Ovary (tissue), 9 donors: ENCODE measurements around the gene LAPTM5. TPM values are rescaled to one million over a fixed set of nuclear protein-coding genes. Genes with fewer than 3 reads are reported as not detected.

Experiments used
- DNase-seq, 5 donors: peaks; one replicate each; pipeline ENCODE4 v3.0.0-alpha.2; 2019 to 2020
- H3K27ac ChIP-seq, 2 donors: fragments of 200-600 bp; one replicate each; pipeline versions ENCODE4 v1.5.1 to v1.8.0; 2019 to 2022
- H3K27me3 ChIP-seq: fragments of 200-600 bp; one replicate; pipeline ENCODE4 v1.8.0; 2022
- H3K36me3 ChIP-seq: fragments of 200-600 bp; sonication (generic); one replicate; pipeline ENCODE4 v1.5.1; 2019
- H3K4me1 ChIP-seq: one replicate; pipeline ENCODE4 v1.8.1; 2013; ENCODE audit warnings: mild to moderate bottlenecking, moderate library complexity; ENCODE audit not compliant: insufficient read depth
- H3K4me3 ChIP-seq: fragments of 200-600 bp; sonication (generic); one replicate; pipeline ENCODE4 v1.5.1; 2017
- H3K9me3 ChIP-seq, 2 donors: fragments of 200-600 bp in 1 of 2; sonication (generic) in 1 of 2; one replicate each; pipeline versions ENCODE4 v1.5.1 to v1.8.1; 2013 to 2019; ENCODE audit warnings: mild to moderate bottlenecking in 1 of 2, moderate library complexity in 1 of 2
- CTCF ChIP-seq, 3 donors: fragments of 450-650 bp in 2 of 3; fragments of 200-600 bp in 1 of 3; IDR thresholded peaks; one replicate each; pipeline versions ENCODE4 v1.5.1 to v1.8.0; 2016 to 2022; ENCODE audit warnings: antibody characterized with exemption in 3 of 3, mild to moderate bottlenecking in 1 of 3
- EP300 ChIP-seq: sonication (generic); formaldehyde crosslinking; IDR thresholded peaks from one replicate; pipeline ENCODE4 v1.6.1; 2017; ENCODE audit warnings: antibody characterized with exemption
- POLR2A ChIP-seq: fragments of 450-650 bp; IDR thresholded peaks from one replicate; pipeline ENCODE4 v1.6.1; 2017; ENCODE audit warnings: antibody characterized with exemption, mild to moderate bottlenecking, moderate library complexity
- whole genome bisulfite sequencing, 3 donors: extraction: QIAGEN DNeasy Blood & Tissue Kit in 1 of 3; methylation state at CpG; one replicate each; pipeline versions ENCODE4 v1.1.5 to v1.1.7; 2013 to 2017; 5-methylcytosine and 5-hydroxymethylcytosine counted together
- intact Hi-C, 4 donors: fragments of 100-400 bp; cut with DNase I; formaldehyde crosslinking; loops; one replicate each; pipeline versions ENCODE4 v1.11.0 to v1.15.1; 2022 to 2023
- polyA plus RNA-seq, 2 donors: library from polyadenylated mRNA; stranded (reverse); fragments of 200-250 nt in 1 of 2; fragments of 350-450 nt in 1 of 2; fragmentation: Illumina TruSeq in 1 of 2; extraction: RNeasy Lipid Tissue Mini Kit (QIAGEN cat#74804) in 1 of 2; gene quantifications; one replicate each; pipeline ENCODE4 v1.2.3, GENCODE V29; 2013 to 2014
- total RNA-seq, 7 donors: library from RNA; depleted of rRNA in 2 of 7; stranded (reverse); fragments of >200 nt in 2 of 7; fragmentation: NEBNext Ultra II Directional in 3 of 7; extraction: Animal tissue kit (Norgen Biotek cat#: 25700) in 3 of 7; gene quantifications; one replicate each; pipeline versions ENCODE4 v1.1.0 to v1.2.4, GENCODE V29; 2016 to 2023
- donor health status: DM: no; HTN: no; CAD: no; lungs with moderate emphysema.
- donor health status: DM: no; HTN: no; CAD: no.
- donor health status: Bipolar disorder and iron deficiency.
- donor health status: DM: yes; HTN: yes; CAD: no.
- donor health status: DM: no; HTN: no; CAD: no.
- donor health status: DM: yes; HTN: yes; CAD: no.

LAPTM5 gene
- total and polyA plus RNA-seq, 9 donors: 15.3 to 103 (median 20.3) TPM

- Histone ChIP-seq H3K9me3 (no peaks in the 10 kb centered on the region), H3K27me3 (no peaks in the 10 kb centered on the region), H3K4me3 (no peak overlapping the region), H3K27ac (no peak overlapping the region), H3K36me3 (no peaks in the 10 kb centered on the region), H3K4me1 (no peaks in the 10 kb centered on the region)
- WGBS, 3 donors: 90 to 94% (median 92%) methylated on average over 6 of the region's 6 CpGs
- TF ChIP-seq CTCF (IDR thresholded peaks at IDR 0.05) (no peak), POLR2A (no peak), EP300 (no peak)
- intact Hi-C loops: no loop called here
- no peak for DNase-seq
These were observed 45.0 kb downstream of the LAPTM5 start for GRCh38 chr1:30712583-30712982.

GRCh38 chr1:30710407-30710806, 47.2 kb downstream of the LAPTM5 start:
- no peak for TF ChIP-seq POLR2A
- no peak for TF ChIP-seq EP300
- TF ChIP-seq CTCF (IDR thresholded peaks at IDR 0.05): no peak
- intact Hi-C loops: loop anchor here in 1 of 4 donors (2.0 kb wide), 1 partner anchor 1474 kb away; the partner anchor contains the start of gene PTPRU

GRCh38 chr1:30708361-30708728, 49.2 kb downstream of the LAPTM5 start:
- intact Hi-C loops: no loop called here
- no peak for DNase-seq
- Histone ChIP-seq H3K27me3 (no peaks in the 10 kb centered on the region), H3K4me1 (no peaks in the 10 kb centered on the region), H3K4me3 (no peak overlapping the region), H3K36me3 (no peaks in the 10 kb centered on the region), H3K27ac (no peak overlapping the region), H3K9me3 (no peaks in the 10 kb centered on the region)
- no peak for TF ChIP-seq CTCF (IDR thresholded peaks at IDR 0.05)
- no peak for TF ChIP-seq EP300
- TF ChIP-seq POLR2A: no peak
- WGBS, 3 donors: 39 to 46% (median 43%) methylated on average over 8 of the region's 8 CpGs

More at GRCh38 chr1:30710407-30710806, 47.2 kb downstream of the LAPTM5 start:
- Histone ChIP-seq H3K9me3 (no peaks in the 10 kb centered on the region), H3K4me1 (no peaks in the 10 kb centered on the region), H3K27me3 (no peaks in the 10 kb centered on the region), H3K27ac (no peak overlapping the region), H3K4me3 (no peak overlapping the region), H3K36me3 (no peaks in the 10 kb centered on the region)
- no peak for DNase-seq
- WGBS, 3 donors: 55 to 64% (median 58%) methylated on average over 2 of the region's 2 CpGs

- Histone ChIP-seq H3K4me1 (no peaks in the 10 kb centered on the region), H3K9me3 (no peaks in the 10 kb centered on the region), H3K36me3 (no peaks in the 10 kb centered on the region), H3K27ac (no peak overlapping the region), H3K4me3 (no peak overlapping the region), H3K27me3 (no peaks in the 10 kb centered on the region)
- TF ChIP-seq EP300 (no peak), POLR2A (no peak), CTCF (IDR thresholded peaks at IDR 0.05) (peak in 2 of 3 donors; percentile 56 to 57)
- 55 to 57% (median 55%) methylated on average over 15 to 16 of the region's 16 CpGs for WGBS, 3 donors
- DNase-seq: peak; percentile 57 to 81 (median 71)
- intact Hi-C loops: no loop called here
These were observed 49.9 kb downstream of the LAPTM5 start for GRCh38 chr1:30707412-30708360.
